Stimulated activated CD8-positive, alpha-beta memory T cell treated with anti-CD3 and anti-CD28 coated beads, Interleukin-7, amount 100 ng/mL, for 48 hours (primary cell): ENCODE data around the gene PTDSS2.

ENCODE experiments used
- DNase-seq, 2 donors: peaks; one replicate each; pipeline ENCODE4 v3.0.0-alpha.2; 2020; ENCODE audit warnings: low read depth in 1 of 2; ENCODE audit errors: extremely low read depth in 1 of 2

PTDSS2 gene

DNA sequence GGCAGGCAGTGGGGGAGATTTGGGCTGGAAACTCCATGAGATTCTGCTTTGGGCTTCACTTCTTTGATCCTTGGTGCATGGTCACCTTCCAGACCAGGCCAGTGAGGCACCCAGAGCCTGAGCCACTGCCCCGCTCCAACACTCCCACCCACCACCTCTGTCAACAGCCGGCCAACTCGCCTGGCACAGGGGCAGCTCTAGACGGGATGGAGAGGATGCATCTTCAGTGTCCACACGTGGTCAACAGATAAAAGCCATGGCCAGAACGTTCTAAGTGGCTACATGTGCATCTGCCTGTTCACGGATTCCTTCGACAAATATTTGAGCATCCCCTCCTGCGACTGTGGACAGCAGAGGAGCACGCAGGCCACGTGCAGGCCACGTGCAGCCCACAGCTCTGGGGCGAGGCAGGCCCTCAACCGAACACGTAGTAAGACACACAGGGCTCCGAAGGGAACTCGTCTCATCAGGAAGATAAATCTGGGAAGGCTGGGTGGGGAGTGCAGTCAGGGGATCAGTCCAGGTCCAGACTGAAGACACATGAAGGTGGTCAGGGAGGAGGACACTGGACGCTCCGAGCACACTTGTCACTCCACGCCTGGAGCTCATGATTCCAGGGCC lies 88.5 kb downstream of the PTDSS2 start:
- DNase-seq: no peak

DNA sequence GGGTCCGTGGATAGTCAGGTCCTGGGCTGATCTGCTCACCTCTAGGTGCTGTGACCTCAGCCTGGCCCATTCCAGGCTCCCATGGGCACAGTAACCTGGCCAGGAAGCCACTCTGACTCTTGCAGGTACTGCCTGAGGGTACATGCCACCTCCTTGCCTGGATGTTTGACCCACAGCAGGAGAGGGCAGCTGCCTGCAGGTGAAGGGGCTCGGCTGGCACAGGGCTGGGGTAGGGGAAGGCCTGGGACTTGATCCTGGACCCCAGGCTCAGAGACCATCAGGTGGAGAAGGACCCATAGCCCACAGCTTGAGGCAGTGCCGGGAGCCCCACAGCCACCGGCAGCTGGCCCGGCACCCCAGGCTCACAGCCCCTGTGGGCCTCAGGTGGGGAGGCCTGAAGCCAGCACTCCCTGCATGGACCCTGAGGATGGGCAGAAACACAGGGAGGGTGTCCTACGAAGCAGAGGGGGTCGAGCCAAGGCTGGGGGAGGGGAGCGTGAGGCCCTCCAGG lies 89.9 kb downstream of the PTDSS2 start:
- no peak for DNase-seq
